ENCODE measurements around the gene FBXL3. TPM values are rescaled to one million over a fixed set of nuclear protein-coding genes. Genes with fewer than 3 reads are reported as not detected.

Gene FBXL3
- total RNA-seq, 1 donor = 61.3 TPM

DNA sequence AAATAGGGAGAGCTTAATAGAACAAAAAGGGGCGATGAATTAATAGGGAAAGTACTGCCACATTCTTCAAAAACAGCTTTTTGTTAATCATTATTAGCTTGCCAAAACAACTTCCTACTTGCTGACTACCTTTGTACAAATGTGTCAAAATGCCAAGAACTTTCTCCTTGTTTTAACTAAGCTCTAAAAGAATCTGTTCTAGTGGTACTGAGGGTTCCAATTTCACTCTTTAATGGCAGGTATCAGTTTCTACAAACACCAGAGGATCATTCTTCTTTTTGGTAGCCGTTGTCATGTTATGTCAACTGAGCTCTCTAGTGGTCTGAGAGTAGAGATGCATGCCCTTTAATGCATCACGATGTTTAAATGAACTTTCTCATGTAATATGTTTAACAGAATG lies 29.4 kb upstream of the FBXL3 start:
- H3K4me3 ChIP-seq (ENCODE audit: low read depth, low read length) = no peak overlapping the region
- DNase-seq (ENCODE audit: low read depth) = no peak
- TF ChIP-seq, protein P1, sequence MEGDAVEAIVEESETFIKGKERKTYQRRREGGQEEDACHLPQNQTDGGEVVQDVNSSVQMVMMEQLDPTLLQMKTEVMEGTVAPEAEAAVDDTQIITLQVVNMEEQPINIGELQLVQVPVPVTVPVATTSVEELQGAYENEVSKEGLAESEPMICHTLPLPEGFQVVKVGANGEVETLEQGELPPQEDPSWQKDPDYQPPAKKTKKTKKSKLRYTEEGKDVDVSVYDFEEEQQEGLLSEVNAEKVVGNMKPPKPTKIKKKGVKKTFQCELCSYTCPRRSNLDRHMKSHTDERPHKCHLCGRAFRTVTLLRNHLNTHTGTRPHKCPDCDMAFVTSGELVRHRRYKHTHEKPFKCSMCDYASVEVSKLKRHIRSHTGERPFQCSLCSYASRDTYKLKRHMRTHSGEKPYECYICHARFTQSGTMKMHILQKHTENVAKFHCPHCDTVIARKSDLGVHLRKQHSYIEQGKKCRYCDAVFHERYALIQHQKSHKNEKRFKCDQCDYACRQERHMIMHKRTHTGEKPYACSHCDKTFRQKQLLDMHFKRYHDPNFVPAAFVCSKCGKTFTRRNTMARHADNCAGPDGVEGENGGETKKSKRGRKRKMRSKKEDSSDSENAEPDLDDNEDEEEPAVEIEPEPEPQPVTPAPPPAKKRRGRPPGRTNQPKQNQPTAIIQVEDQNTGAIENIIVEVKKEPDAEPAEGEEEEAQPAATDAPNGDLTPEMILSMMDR (IDR thresholded peaks at IDR 0.05; ENCODE audit: insufficient read depth, low read depth, low read length) = no peak

GRCh38 chr13:77055158-77055557 lies 28.2 kb upstream of the FBXL3 start:
- no peak overlapping the region for H3K4me3 ChIP-seq (ENCODE audit: low read depth, low read length)
- peak; percentile 28 for DNase-seq (ENCODE audit: low read depth)
- TF ChIP-seq, protein P1 (IDR thresholded peaks at IDR 0.05; ENCODE audit: insufficient read depth, low read depth, low read length) = no peak

DNA sequence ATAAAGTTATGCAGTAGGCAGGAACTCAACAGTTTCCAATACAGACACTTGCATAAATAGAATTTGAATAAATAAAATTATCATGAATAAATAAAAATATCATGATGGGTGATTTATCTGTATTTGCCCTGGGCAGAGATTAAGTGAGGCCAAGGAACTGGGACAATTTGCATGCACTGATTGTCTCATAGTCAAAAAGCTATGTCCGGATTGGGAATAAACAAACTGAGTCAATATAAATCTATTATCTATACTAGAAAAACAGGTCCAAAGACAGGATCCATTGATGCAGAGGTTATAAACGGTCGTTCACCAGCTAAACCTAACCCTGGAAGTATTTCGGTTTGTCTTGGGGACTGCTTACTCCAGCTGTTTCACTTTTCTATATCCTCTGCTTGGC lies 26.2 kb upstream of the FBXL3 start:
- TF ChIP-seq, protein P1 (IDR thresholded peaks at IDR 0.05; ENCODE audit: insufficient read depth, low read depth, low read length) = no peak

GRCh38 chr13:77048681-77049080 lies 21.7 kb upstream of the FBXL3 start:
- TF ChIP-seq, protein P1 (IDR thresholded peaks at IDR 0.05; ENCODE audit: insufficient read depth, low read depth, low read length) = no peak
- H3K4me3 ChIP-seq (ENCODE audit: low read depth, low read length) = no peak overlapping the region
- no peak for DNase-seq (ENCODE audit: low read depth)

More for the DNA sequence above, 26.2 kb upstream of the FBXL3 start:
- H3K4me3 ChIP-seq (ENCODE audit: low read depth, low read length) = no peak overlapping the region
- no peak for DNase-seq (ENCODE audit: low read depth)

DNA sequence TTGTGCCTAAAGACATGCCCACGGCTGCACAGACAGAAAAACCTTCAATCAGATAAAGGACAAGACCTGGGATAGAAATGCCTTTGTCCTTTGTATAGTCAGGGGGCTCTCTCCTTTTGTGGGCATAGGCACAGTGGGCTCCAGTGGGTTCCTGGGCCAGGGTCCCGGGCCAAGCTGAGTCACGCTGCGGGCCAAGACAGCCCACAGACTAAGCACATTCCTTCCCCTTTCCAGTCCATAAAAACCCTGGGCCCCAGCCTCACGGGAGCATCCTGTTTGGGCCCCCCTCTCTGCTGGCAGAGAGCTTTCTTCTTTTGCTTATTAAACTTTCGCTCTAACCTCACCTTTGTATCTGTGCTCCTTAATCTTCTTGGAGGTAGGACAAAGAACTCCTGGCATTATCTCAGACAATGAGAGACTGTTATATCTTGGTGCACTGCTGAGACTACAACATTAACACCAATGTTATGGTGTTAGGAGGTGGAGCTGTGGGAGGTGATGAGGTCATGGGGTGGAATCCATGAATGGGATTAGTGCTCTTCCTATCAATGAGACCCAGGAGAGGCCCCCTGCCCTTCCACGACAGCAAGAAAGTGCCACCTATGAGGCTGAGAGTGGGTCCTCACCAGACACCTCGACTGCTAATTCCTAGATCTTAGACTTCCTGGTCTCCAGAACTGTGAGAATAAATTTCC lies 20.8 kb upstream of the FBXL3 start:
- TF ChIP-seq, protein P1 (IDR thresholded peaks at IDR 0.05; ENCODE audit: insufficient read depth, low read depth, low read length) = no peak
- DNase-seq (ENCODE audit: low read depth) = no peak
- no peak overlapping the region for H3K4me3 ChIP-seq (ENCODE audit: low read depth, low read length)

- no peak for DNase-seq (ENCODE audit: low read depth)
- TF ChIP-seq, protein P1 (IDR thresholded peaks at IDR 0.05; ENCODE audit: insufficient read depth, low read depth, low read length) = no peak
- H3K4me3 ChIP-seq (ENCODE audit: low read depth, low read length) = no peak overlapping the region
Observed at GRCh38 chr13:77042566-77043177, 15.7 kb upstream of the FBXL3 start.

Measured in fibroblast of villous mesenchyme (primary cell).